ENCODE measurements around the gene SLC22A23. TPM values are rescaled to one million over a fixed set of nuclear protein-coding genes. Genes with fewer than 3 reads are reported as not detected.

SLC22A23 gene
- total RNA-seq, 1 experiment from 2014 or later: 38.2 TPM

- POLR2A ChIA-PET: interaction anchor here (0.9 to 2.4 kb wide), 5 partner anchors 17 to 68 kb away, joined by 3 to 9 read pairs (median 6); partner anchors contain the start of gene TUBB2A
- DNase-seq (ENCODE audit: low spot score): no peak
- Mint-ChIP-seq H3K4me3 (peak overlapping the region; percentile 89), H3K27ac (peak overlapping the region; percentile 94), H3K4me1 (peaks cover 46% of the 10 kb centered on the region), H3K36me3 (peaks cover 29% of the 10 kb centered on the region), H3K27me3 (ENCODE audit: low read depth) (peaks cover 23% of the 10 kb centered on the region), H3K9me3 (peaks cover 9% of the 10 kb centered on the region)
- CTCF ChIA-PET: interaction anchor here (0.9 to 1.5 kb wide), 5 partner anchors 11 to 224 kb away, joined by 3 to 10 read pairs (median 3); no protein-coding TSS in a partner anchor
- TF ChIP-seq ZNF423 (CRISPR knock-in tag; IDR thresholded peaks at IDR 0.05) (no peak), CDX4 (CRISPR knock-in tag; IDR thresholded peaks at IDR 0.05; ENCODE audit: borderline replicate concordance) (no peak), ETV6 (CRISPR knock-in tag; IDR thresholded peaks at IDR 0.05) (no peak), E2F4 (CRISPR knock-in tag; IDR thresholded peaks at IDR 0.05; ENCODE audit: borderline replicate concordance, low read depth) (no peak), NFATC4 (CRISPR knock-in tag; IDR thresholded peaks at IDR 0.05) (no peak), ZNF121 (CRISPR knock-in tag; IDR thresholded peaks at IDR 0.05) (no peak), ATF1 (CRISPR knock-in tag; IDR thresholded peaks at IDR 0.05) (no peak)
- no peak for ATAC-seq
Measured at GRCh38 chr6:3226042-3226441, 230.8 kb downstream of the SLC22A23 start.

- ATAC-seq (no peak), DNase-seq (ENCODE audit: low spot score) (no peak)
- Mint-ChIP-seq H3K27me3 (ENCODE audit: low read depth) (peaks cover 6% of the 10 kb centered on the region; the same call in 1 of the 2 replicates), H3K27ac (no peak overlapping the region), H3K9me3 (peaks cover 9% of the 10 kb centered on the region), H3K4me3 (no peak overlapping the region), H3K36me3 (peaks cover 29% of the 10 kb centered on the region), H3K4me1 (peaks cover 35% of the 10 kb centered on the region)
- CTCF ChIA-PET: no interaction called here
- POLR2A ChIA-PET: no interaction called here
- TF ChIP-seq HMGXB4 (CRISPR knock-in tag; IDR thresholded peaks at IDR 0.05): no peak
- no peak for TF ChIP-seq ZNF512 (CRISPR knock-in tag; IDR thresholded peaks at IDR 0.05; ENCODE audit: borderline replicate concordance)
- no peak for TF ChIP-seq ZNF671 (CRISPR knock-in tag; IDR thresholded peaks at IDR 0.05)
Measured at GRCh38 chr6:3222506-3223038, 234.3 kb downstream of the SLC22A23 start.

GRCh38 chr6:3221578-3221977 is 235.3 kb downstream of the SLC22A23 start:
- DNase-seq (ENCODE audit: low spot score) (no peak), ATAC-seq (no peak)
- CTCF ChIA-PET: no interaction called here
- Mint-ChIP-seq H3K27me3 (ENCODE audit: low read depth) (peaks cover 6% of the 10 kb centered on the region; the same call in 1 of the 2 replicates), H3K9me3 (peaks cover 9% of the 10 kb centered on the region), H3K4me3 (no peak overlapping the region), H3K36me3 (peaks cover 28% of the 10 kb centered on the region), H3K27ac (no peak overlapping the region), H3K4me1 (peaks cover 34% of the 10 kb centered on the region)
- POLR2A ChIA-PET: no interaction called here
- no peak for TF ChIP-seq ZSCAN18 (CRISPR knock-in tag; IDR thresholded peaks at IDR 0.05)
- no peak for TF ChIP-seq GABPB1 (CRISPR knock-in tag; IDR thresholded peaks at IDR 0.05)
- TF ChIP-seq GTF2I (CRISPR knock-in tag; conservative IDR thresholded peaks at IDR 0.05): no peak
- TF ChIP-seq ZBTB21 (CRISPR knock-in tag; IDR thresholded peaks at IDR 0.05; ENCODE audit: borderline replicate concordance): no peak
- no peak for TF ChIP-seq NFE2L1 (CRISPR knock-in tag; IDR thresholded peaks at IDR 0.05)
- TF ChIP-seq SMAD3 (CRISPR knock-in tag; IDR thresholded peaks at IDR 0.05; ENCODE audit: borderline replicate concordance): no peak
- no peak for TF ChIP-seq PRDM15 (CRISPR knock-in tag; IDR thresholded peaks at IDR 0.05)
- no peak for TF ChIP-seq ZBTB43 (CRISPR knock-in tag; IDR thresholded peaks at IDR 0.05)
- no peak for TF ChIP-seq NR2C2 (CRISPR knock-in tag; IDR thresholded peaks at IDR 0.05)
- TF ChIP-seq OVOL2 (CRISPR knock-in tag; IDR thresholded peaks at IDR 0.05; ENCODE audit: borderline replicate concordance): no peak
- no peak for TF ChIP-seq TP53 (CRISPR knock-in tag; IDR thresholded peaks at IDR 0.05)
